MCF 10A (cell line): ENCODE results near the gene TAC1. TPM values are rescaled to one million over a fixed set of nuclear protein-coding genes. Genes with fewer than 3 reads are reported as not detected.

Experiments used
- BruUV-seq: library from RNA; stranded (reverse); fragments of 400-500 nt; replicated peaks from 2 replicates; lab custom pipeline; 2021; lab: Mats Ljungman, UMichigan
- CTCF ChIA-PET: fragments of 300-600 bp; sonication (Branson Sonifier 250); formaldehyde crosslinking; extraction: SDS; loops from one replicate; lab custom pipeline; 2021; ENCODE audit warnings: antibody characterized with exemption, inconsistent platforms; lab: Yijun Ruan, JAX
- POLR2A ChIA-PET: fragments of 300-600, 350-650 bp; sonication (Branson Sonifier 250); formaldehyde crosslinking; extraction: SDS; loops from one replicate; lab custom pipeline; 2020; ENCODE audit warnings: antibody characterized with exemption, inconsistent platforms; lab: Yijun Ruan, JAX
- DNase-seq: peaks from one replicate; pipeline ENCODE4 v3.0.0-alpha.2; 2018; ENCODE audit not compliant: unreplicated experiment
- H3K27ac Mint-ChIP-seq: one replicate; pipeline ENCODE4 v1.8.0; 2022; ENCODE audit warnings: mild to moderate bottlenecking, low read depth, mixed read lengths; ENCODE audit not compliant: unreplicated experiment
- H3K27me3 Mint-ChIP-seq: one replicate; pipeline ENCODE4 v1.8.0; 2022; ENCODE audit warnings: mixed read lengths; ENCODE audit not compliant: insufficient read depth, unreplicated experiment
- H3K36me3 Mint-ChIP-seq: one replicate; pipeline ENCODE4 v1.8.0; 2022; ENCODE audit warnings: mild to moderate bottlenecking, moderate library complexity, mixed read lengths; ENCODE audit not compliant: insufficient read depth, unreplicated experiment
- H3K4me1 Mint-ChIP-seq: one replicate; pipeline ENCODE4 v1.8.0; 2022; ENCODE audit warnings: mixed read lengths; ENCODE audit not compliant: insufficient read depth, unreplicated experiment
- H3K4me3 Mint-ChIP-seq: one replicate; pipeline ENCODE4 v1.8.0; 2022; ENCODE audit warnings: mild to moderate bottlenecking, moderate library complexity, mixed read lengths; ENCODE audit not compliant: unreplicated experiment
- H3K9me3 Mint-ChIP-seq: one replicate; pipeline ENCODE4 v1.8.0; 2022; ENCODE audit warnings: mixed read lengths; ENCODE audit not compliant: unreplicated experiment
- CTCF ChIP-seq: fragments of 200-600 bp; IDR thresholded peaks from one replicate; pipeline ENCODE4 v1.8.0; 2022; ENCODE audit warnings: antibody characterized with exemption, mild to moderate bottlenecking; ENCODE audit not compliant: unreplicated experiment
- intact Hi-C: fragments of 100-400 bp; cut with micrococcal nuclease; formaldehyde crosslinking; loops from 2 replicates; pipeline ENCODE4 v1.14.1; 2022
- total RNA-seq: library from RNA; stranded (reverse); gene quantifications from 2 replicates; pipeline ENCODE4 v1.2.3, GENCODE V29; 2022

TAC1 gene
- total RNA-seq, 1 experiment from 2014 or later: not detected

- peaks cover 11% of the 10 kb centered on the region for H3K27me3 Mint-ChIP-seq
- H3K4me1 Mint-ChIP-seq: no peaks in the 10 kb centered on the region
- no TSS peak for BruUV-seq
- DNase-seq: no peak
- no peak overlapping the region for H3K4me3 Mint-ChIP-seq
- intact Hi-C loops: no loop called here
- ChIA-PET POLR2A (no interaction called here), CTCF (no interaction called here)
- H3K9me3 Mint-ChIP-seq: no peaks in the 10 kb centered on the region
- no peak overlapping the region for H3K27ac Mint-ChIP-seq
- no peak for TF ChIP-seq CTCF
- H3K36me3 Mint-ChIP-seq: no peaks in the 10 kb centered on the region
Measured at GRCh38 chr7:97697396-97697795, 34.5 kb upstream of the TAC1 start.

GRCh38 chr7:97722386-97722785 lies 9.5 kb upstream of the TAC1 start:
- POLR2A ChIA-PET: no interaction called here
- H3K36me3 Mint-ChIP-seq: no peaks in the 10 kb centered on the region

GRCh38 chr7:97732565-97733275 lies 834 bp downstream of the TAC1 start:
- Mint-ChIP-seq H3K4me1 (no peaks in the 10 kb centered on the region), H3K27ac (no peak overlapping the region), H3K4me3 (no peak overlapping the region), H3K9me3 (no peaks in the 10 kb centered on the region), H3K27me3 (peaks cover 64% of the 10 kb centered on the region), H3K36me3 (no peaks in the 10 kb centered on the region)
- no TSS peak for BruUV-seq
- TF ChIP-seq CTCF: no peak
- POLR2A ChIA-PET: no interaction called here
- CTCF ChIA-PET: no interaction called here
- intact Hi-C loops: no loop called here
- no peak for DNase-seq

More at GRCh38 chr7:97722386-97722785, 9.5 kb upstream of the TAC1 start:
- DNase-seq: no peak
- CTCF ChIA-PET: no interaction called here
- H3K4me1 Mint-ChIP-seq: no peaks in the 10 kb centered on the region
- H3K4me3 Mint-ChIP-seq: no peak overlapping the region
- intact Hi-C loops: no loop called here
- no peaks in the 10 kb centered on the region for H3K9me3 Mint-ChIP-seq
- BruUV-seq: no TSS peak
- H3K27ac Mint-ChIP-seq: no peak overlapping the region
- H3K27me3 Mint-ChIP-seq: peaks cover 26% of the 10 kb centered on the region
- TF ChIP-seq CTCF: no peak

GRCh38 chr7:97733276-97734161 lies 1.6 kb downstream of the TAC1 start:
- TF ChIP-seq CTCF: no peak
- no peak overlapping the region for H3K4me3 Mint-ChIP-seq
- ChIA-PET POLR2A (no interaction called here), CTCF (no interaction called here)
- peaks cover 66% of the 10 kb centered on the region for H3K27me3 Mint-ChIP-seq
- intact Hi-C loops: no loop called here
- no peak for DNase-seq
- no peaks in the 10 kb centered on the region for H3K36me3 Mint-ChIP-seq
- no peak overlapping the region for H3K27ac Mint-ChIP-seq
- BruUV-seq: no TSS peak
- no peaks in the 10 kb centered on the region for H3K9me3 Mint-ChIP-seq
- H3K4me1 Mint-ChIP-seq: no peaks in the 10 kb centered on the region
